Hematopoietic multipotent progenitor cell treated with erythropoietin and hydrocortisone succinate and interleukin-3 and kit ligand, for 15 days (in vitro differentiated cells): ENCODE data around the gene ADAD1.
"Not testable (repeated sequence)": the region's sequence is repeated elsewhere in the genome, so short reads cannot be mapped to it uniquely, and the experiment has no call there.

Experiments
- DNase-seq: peaks from one replicate; pipeline ENCODE4 v3.0.0-alpha.2; 2015; ENCODE audit warnings: low spot score

ADAD1 gene

DNA sequence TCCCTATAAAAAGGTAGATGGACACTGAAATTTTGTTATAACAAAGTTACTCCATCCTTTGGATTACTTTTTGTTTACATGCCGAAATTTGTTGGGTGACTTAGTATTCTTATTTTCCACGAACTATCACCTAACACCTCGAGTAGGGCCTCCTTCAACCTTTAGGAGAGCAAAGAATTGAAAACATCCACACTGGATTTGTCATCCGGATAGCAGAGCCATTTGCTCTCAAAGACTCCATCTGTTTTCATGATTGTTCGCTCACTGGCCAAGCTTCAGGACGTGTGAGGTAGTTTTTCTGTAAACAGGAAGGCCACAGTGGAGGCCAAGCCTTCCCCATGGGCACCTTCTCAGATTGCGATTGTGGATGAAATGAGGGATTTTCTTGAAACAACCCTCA, at the start of gene ADAD1:
TSS of gene ADAD1 (plus strand) at position 301 of the 400 bp plus-strand sequence. CDS start 1,059 bp downstream, outside the sequence.
- no peak for DNase-seq

GRCh38 chr4:122329876-122330565, 48.8 kb upstream of the ADAD1 start:
- DNase-seq, result no peak

DNA sequence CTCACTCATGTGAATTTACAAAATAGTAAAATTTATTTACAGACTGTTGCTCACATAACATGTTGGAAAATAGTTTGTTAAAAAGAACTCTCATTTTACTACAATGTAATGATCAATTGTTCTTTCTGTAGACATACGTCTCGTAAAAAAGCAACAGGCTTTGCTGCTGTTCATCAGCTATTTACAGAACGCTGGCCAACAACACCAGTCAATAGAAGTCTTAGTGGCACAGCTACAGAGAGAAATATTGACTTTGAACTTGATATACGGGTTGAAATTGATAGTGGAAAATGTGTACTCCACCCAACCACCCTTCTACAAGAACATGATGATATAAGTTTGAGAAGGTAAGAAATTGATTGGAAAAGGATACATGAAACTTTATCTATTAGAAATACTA, 47.6 kb upstream of the ADAD1 start:
- no peak for DNase-seq

DNA sequence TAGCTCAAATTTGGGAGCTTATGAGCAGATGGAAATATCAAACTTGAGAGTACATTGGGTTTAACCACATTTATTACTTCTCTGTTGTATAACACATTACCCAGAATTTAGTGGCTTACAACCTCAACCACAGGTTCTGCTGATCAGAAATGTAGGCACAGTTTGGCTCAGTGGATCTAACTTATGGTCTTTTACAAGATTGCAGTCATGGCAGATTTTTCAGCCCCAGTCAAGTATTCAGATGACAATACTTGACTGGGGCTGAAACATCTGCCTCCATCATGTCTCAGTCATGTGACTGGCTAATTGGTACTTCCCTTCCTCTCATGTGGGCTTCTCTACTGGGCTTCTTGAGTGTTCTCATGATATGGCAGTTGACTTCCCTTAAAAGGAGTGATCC, 44.0 kb upstream of the ADAD1 start:
- no peak for DNase-seq

- no peak for DNase-seq
These were observed 36.9 kb upstream of the ADAD1 start for GRCh38 chr4:122341886-122342285.

- DNase-seq, result no peak
These were observed 32.8 kb upstream of the ADAD1 start for GRCh38 chr4:122346036-122346435.

DNA sequence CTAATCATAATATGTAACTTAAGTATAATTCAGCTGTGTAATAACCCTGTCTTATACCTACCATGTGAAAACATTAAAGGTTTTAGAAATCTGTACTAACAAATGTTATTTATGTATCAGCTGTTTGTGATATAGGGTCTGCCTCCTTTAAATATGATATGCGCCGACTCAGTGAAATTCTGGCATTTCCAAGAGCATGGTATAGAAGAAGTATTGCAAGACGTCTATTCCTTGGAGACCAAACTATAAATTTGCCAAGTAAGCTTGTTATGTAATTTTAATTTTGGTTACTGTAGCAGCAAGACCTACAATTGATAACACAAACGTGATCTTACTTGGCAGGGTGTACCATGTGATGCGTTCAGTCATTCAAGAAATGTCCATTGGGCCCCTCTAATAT, 32.3 kb upstream of the ADAD1 start:
- no peak for DNase-seq

DNA sequence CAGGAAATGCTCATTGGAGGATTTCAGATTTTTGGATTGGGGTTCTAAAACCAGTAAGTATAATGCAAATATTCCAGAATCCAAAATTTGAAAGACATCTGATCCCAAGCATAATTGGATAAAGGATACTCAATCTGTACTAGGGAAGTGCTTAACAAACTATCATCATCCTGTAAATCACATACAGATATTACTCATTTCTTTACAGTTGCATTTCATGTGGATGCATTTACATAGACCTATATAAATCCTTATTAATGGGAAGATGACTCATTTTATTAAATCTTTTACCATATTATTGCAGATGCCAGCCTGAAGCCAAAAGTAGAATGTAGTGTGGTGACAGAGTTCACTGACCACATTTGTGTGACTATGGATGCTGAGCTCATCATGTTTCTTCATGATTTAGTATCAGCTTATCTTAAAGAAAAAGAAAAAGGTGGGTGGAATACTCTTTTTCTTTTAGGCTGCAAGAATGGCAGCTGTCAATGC, 22.4 kb upstream of the ADAD1 start:
- DNase-seq, result no peak

- no peak for DNase-seq
These were observed 18.1 kb upstream of the ADAD1 start for GRCh38 chr4:122360754-122361153.

- DNase-seq, result no peak
These were observed 14.0 kb upstream of the ADAD1 start for GRCh38 chr4:122364700-122365404.

DNA sequence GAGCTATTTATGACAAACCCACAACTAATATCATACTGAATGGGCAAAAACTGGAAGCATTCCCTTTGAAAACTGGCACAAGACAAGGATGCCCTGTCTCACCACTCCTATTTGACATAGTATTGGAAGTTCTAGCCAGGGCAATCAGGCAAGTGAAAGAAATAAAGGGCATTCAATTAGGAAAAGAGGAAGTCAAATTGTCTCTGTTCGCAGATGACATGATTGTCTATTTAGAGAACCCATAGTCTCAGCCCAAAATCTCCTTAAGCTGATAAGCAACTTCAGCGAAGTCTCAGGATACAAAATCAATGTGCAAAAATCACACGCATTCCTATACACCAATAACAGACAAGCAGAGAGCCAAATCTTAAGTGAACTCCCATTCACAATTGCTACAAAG, 10.0 kb upstream of the ADAD1 start:
- not testable (repeated sequence) for DNase-seq

DNA sequence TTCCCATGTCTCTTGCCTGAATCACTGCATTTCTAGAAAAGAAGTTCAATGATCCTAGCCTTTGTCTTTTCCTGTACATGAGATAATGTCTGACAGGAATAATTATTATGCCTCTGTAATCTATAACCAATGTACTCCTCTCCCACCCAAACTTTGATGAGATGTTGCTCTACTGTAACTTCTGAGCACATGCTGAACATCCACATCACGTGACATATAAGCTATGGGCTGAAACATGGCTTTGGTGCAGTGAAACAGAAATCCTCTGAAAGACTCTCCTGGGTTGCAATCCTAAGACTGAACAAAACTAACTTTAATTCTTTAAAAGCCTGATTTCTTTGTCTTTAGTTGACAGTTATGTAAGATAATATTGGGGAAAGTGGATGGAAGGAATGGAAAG, 1.5 kb upstream of the ADAD1 start:
- DNase-seq, result no peak

GRCh38 chr4:122379239-122379638, 428 bp downstream of the ADAD1 start:
- no peak for DNase-seq

DNA sequence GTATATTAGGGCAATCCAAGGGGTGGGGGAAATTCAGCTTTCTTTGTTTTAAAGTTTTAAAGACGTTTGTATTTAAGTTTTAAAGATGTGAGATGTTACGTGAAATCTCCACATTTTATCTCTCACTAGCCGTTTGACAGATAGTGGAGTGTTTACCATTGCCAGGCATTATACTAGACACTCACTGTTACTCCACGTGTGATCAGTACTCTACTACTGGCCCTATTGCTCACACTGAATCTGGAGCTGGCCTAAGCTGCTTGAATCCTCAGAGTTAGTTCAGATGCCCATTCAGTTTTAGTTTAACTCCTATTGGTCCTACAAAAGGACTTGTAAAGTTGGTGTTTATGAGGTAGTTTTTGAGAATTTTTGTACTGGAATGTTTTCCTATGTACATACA, 4.5 kb downstream of the ADAD1 start:
- DNase-seq, result no peak

DNA sequence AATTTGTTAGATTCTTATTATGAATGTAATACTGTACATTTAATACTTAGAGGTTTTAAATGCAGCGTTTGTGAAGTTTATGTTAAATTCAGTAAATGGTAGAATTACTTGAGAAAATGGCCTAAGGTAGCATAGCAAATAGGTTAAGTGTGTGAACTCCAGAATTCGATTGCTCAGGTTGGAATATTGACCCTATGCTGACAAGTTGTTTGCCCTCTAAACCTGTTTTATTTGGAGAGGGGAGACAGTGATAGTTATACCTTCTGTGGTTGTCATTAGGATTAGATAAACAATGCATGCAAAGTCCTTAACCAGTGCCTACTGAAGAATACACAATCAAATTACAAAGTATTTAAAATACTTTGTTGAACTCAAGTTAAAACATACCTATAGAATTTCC, 5.4 kb downstream of the ADAD1 start:
- DNase-seq, result no peak

DNA sequence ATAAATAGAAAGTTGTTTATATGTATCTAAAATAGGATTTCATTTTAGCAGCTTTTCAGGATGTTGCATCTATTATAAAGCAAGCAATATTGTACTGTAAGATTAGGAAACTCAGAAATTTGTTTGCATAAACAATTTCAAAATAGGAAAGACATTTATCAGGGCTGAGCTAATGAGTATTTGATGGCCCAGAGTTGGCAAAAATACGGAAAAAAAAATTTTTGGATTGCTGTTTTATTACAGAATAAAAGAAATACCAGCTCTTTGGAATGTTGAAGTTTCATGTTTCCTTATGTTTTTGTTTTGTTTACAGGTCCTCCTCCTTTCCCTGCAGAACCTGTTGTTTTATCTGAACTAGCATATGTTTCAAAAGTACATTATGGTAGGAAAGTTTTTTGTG, 14.5 kb downstream of the ADAD1 start:
- no peak for DNase-seq

DNA sequence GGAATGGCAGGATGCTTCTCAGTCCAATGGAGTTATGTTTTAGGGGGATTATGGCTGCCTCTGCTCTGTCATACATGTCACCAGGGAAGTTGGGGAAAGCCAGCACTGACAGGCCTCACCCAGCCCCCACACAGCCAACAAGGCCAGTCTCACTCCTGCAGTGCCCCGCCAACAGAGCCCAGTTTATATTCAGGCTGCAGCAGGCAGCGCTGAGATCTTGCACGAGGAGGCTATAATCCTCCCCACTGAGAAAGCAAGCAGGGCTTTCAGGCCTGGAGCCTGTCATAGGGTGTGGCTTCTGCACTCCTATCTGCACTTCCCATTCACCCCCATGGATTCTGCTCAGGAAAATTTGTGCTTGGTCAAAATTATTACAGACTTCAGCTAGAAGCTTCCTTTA, 25.1 kb downstream of the ADAD1 start:
- DNase-seq, result no peak

- no peak for DNase-seq
These were observed 33.7 kb downstream of the ADAD1 start for GRCh38 chr4:122412547-122412946.

GRCh38 chr4:122423246-122423645, 44.4 kb downstream of the ADAD1 start:
- no peak for DNase-seq

DNA sequence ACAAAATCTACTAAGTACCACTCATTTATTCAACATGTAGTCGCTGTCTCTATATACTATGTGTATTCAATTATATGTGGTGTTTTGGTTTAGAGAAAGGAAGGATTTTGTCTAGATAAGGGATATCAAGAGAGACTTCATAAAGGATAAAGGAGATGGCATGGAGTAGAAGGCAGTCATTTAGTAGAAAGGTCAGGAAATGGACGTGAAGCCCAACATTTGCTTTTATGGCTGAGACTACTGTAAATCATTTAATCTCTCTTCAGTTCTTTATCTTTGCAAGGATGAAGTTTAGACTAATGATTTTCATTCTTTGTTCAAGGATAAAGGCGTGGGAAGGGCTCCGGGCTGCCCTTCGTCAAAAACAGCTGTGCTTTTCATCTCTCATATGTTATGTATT, 52.5 kb downstream of the ADAD1 start:
- no peak for DNase-seq

DNA sequence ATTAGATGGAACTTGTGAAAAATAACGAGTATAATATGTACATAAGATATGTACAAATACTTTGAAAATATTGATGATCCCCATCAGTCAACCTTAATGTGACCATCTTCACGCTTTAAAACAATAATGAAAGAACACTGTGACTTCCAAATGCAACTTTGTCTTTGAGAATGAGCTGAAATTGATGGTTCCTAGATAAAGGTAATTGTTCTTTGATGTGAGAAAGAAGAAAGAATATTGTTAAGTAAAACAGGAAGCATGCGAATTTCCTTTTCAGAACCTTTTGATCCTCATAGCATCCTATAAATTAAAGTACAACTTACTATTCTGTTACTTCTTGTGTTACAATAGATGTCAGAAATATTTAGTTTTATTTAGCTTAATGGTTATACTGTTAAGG, 55.5 kb downstream of the ADAD1 start:
- no peak for DNase-seq

- DNase-seq, result no peak
These were observed 72.0 kb downstream of the ADAD1 start for GRCh38 chr4:122450847-122451246.

DNA sequence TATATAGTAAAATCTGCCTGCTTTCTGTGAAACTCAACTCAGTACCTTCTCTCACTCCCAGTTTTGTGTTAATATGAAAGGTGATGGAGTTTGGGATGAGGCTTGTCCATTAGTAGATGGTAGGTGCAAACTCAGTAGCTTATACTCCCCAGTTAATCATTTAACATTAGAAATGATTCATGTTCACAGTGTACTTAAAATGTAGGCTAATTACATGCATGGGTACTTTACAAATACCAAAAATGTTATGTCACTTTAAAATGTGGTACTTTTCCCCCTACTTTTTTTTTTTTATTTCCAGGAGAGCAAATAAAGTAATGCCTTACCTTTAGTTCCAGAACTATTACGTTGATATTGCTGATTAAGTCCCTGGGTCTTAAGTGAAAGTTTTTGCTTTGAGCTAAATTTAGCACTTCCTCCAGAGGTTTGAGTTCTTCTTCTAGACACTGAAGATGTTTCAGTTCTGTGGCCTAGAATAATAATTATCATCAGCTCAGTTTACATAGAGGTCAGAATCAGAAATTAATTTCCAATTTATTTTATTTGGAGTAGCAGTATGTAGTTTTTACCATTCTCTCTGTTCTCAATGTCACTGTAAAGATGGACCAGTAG, 74.7 kb downstream of the ADAD1 start:
- DNase-seq, result no peak
